Keratinocyte (primary cell): Measurements from ENCODE around the gene KLF12. TPM values are rescaled to one million over a fixed set of nuclear protein-coding genes. Genes with fewer than 3 reads are reported as not detected.

Experiments used
- DNase-seq: peaks from one replicate; pipeline ENCODE4 v3.0.0-alpha.2; 2011; ENCODE audit warnings: low read depth, missing footprints, low spot score
- FAIRE-seq: peaks from 2 replicates; lab custom pipeline; 2011; peaks lifted over from hg19 to GRCh38; lab: Jason Lieb, UNC
- H2AFZ ChIP-seq: 2 replicates; pipeline ENCODE4 v1.6.0; 2012; ENCODE audit warnings: low read length, control low read depth, inconsistent platforms; ENCODE audit not compliant: control insufficient read depth
- H3K27ac ChIP-seq: 2 replicates; pipeline ENCODE4 v1.5.1; 2011; ENCODE audit warnings: low read length; ENCODE audit not compliant: control insufficient read depth, insufficient read depth
- H3K27me3 ChIP-seq: 3 replicates; pipeline ENCODE4 v1.6.0; 2011; ENCODE audit warnings: low read length; ENCODE audit not compliant: control insufficient read depth, insufficient read depth; ENCODE audit errors: extremely low read depth
- H3K36me3 ChIP-seq, 2 experiments: 2 replicates in 1 of 2; 3 replicates in 1 of 2; pipeline ENCODE4 v1.5.1; 2011; ENCODE audit warnings: low read length in 2 of 2, mild to moderate bottlenecking in 1 of 2; ENCODE audit not compliant: control insufficient read depth in 2 of 2, insufficient read depth in 2 of 2; ENCODE audit errors: extremely low read depth in 1 of 2
- H3K4me1 ChIP-seq: 3 replicates; pipeline ENCODE4 v1.5.1; 2011; ENCODE audit warnings: low read length; ENCODE audit not compliant: control insufficient read depth, insufficient read depth; ENCODE audit errors: extremely low read depth
- H3K4me2 ChIP-seq: 3 replicates; pipeline ENCODE4 v1.6.0; 2011; ENCODE audit warnings: low read depth, low read length; ENCODE audit not compliant: control insufficient read depth, insufficient read depth; ENCODE audit errors: extremely low read depth
- H3K4me3 ChIP-seq, 3 experiments: fragments of 200-600 bp in 1 of 3; sonication (generic) in 1 of 3; 2 replicates in 2 of 3; 3 replicates in 1 of 3; pipeline ENCODE4 v1.5.1; 2011 to 2016; ENCODE audit warnings: low read length in 3 of 3, mild to moderate bottlenecking in 3 of 3, control low read depth in 2 of 3, inconsistent platforms in 1 of 3, low read depth in 1 of 3, mixed read lengths in 1 of 3, mixed run types in 1 of 3, moderate library complexity in 1 of 3; ENCODE audit not compliant: control insufficient read depth in 2 of 3, insufficient read depth in 2 of 3; ENCODE audit errors: extremely low read depth in 1 of 3
- H3K79me2 ChIP-seq: 2 replicates; pipeline ENCODE4 v1.6.0; 2012; ENCODE audit warnings: low read length; ENCODE audit not compliant: control insufficient read depth, insufficient read depth
- H3K9ac ChIP-seq: 3 replicates; pipeline ENCODE4 v1.6.0; 2011; ENCODE audit warnings: low read length; ENCODE audit not compliant: control insufficient read depth, insufficient read depth; ENCODE audit errors: extremely low read depth
- H3K9me1 ChIP-seq: 3 replicates; pipeline ENCODE4 v1.6.0; 2011; ENCODE audit warnings: low read length; ENCODE audit not compliant: control insufficient read depth, insufficient read depth; ENCODE audit errors: extremely low read depth
- H3K9me3 ChIP-seq: 2 replicates; pipeline ENCODE4 v1.5.1; 2012; ENCODE audit warnings: low read depth, low read length; ENCODE audit not compliant: control insufficient read depth
- H4K20me1 ChIP-seq: 3 replicates; pipeline ENCODE4 v1.6.0; 2011; ENCODE audit warnings: low read length; ENCODE audit not compliant: control insufficient read depth, insufficient read depth; ENCODE audit errors: extremely low read depth
- EZH2 ChIP-seq: IDR thresholded peaks from one replicate; pipeline ENCODE4 v1.6.1; 2012; ENCODE audit warnings: inconsistent platforms, mild to moderate bottlenecking, low read length, moderate library complexity
- dilution Hi-C: fragments of 300-500 bp; cut with MboI; formaldehyde crosslinking; loops from one replicate; pipeline ENCODE4 v1.7.0; 2020; ENCODE audit warnings: low sequenced_read_pairs; ENCODE audit not compliant: extremely low pct_ligation_motif_present
- polyA plus RNA-seq, 5 experiments: library from polyadenylated mRNA; depleted of rRNA in 3 of 5; stranded (reverse) in 3 of 5; stranded (forward) in 1 of 5; unstranded in 1 of 5; fragments of >200 nt; gene quantifications; 1 replicate in 1 of 5; 2 replicates in 3 of 5; 3 replicates in 1 of 5; pipeline versions ENCODE4 v1.2.1 to v1.2.3, GENCODE V29; 2011 to 2012; ENCODE audit warnings: missing spikeins in 2 of 5, low read depth in 1 of 5, low replicate concordance in 1 of 5
- TF ChIP-seq, protein P1 (sequence below), 3 experiments: IDR thresholded peaks in 1 of 3; conservative IDR thresholded peaks in 1 of 3; optimal IDR thresholded peaks in 1 of 3; 2 replicates in 2 of 3; 3 replicates in 1 of 3; pipeline versions ENCODE3 to v1.5.1; 2011; ENCODE audit warnings: low read length in 3 of 3, mild to moderate bottlenecking in 3 of 3, moderate library complexity in 2 of 3, control low read depth in 1 of 3, inconsistent platforms in 1 of 3; ENCODE audit not compliant: insufficient read depth in 2 of 3; ENCODE audit errors: extremely low read depth in 1 of 3

The KLF12 gene
- polyA plus RNA-seq, 1 donor (not counting 4 experiments of a cell fraction or from before 2014, with no cell fraction given), result 6.1 TPM

DNA sequence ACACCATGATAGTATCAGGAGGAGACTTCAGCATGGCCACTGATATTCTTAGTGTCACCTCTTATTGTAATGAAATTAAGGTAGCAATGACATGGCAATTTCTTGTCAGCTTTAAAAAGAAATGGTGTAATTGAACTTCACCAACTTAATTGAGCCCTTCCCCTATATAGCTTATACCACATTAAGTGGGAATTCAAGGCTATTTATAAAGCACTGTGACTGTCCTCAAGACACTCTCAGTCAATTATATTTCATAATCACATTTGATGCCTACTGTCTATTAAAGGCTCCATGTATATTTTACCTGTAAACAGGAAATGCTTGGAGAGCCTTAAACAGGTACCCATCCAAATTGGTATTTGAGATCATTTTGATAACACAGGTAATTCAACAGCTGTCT is 28.3 kb downstream of the KLF12 start:
- Histone ChIP-seq H3K27me3 (no peaks in the 10 kb centered on the region), H3K4me2 (no peak overlapping the region), H3K79me2 (peaks cover 10% of the 10 kb centered on the region), H2AFZ (no peak overlapping the region), H3K4me1 (no peaks in the 10 kb centered on the region), H3K36me3 (no peaks in the 10 kb centered on the region), H3K9me1 (peaks cover 2% of the 10 kb centered on the region), H4K20me1 (no peaks in the 10 kb centered on the region), H3K9me3 (no peaks in the 10 kb centered on the region), H3K4me3 (no peak overlapping the region), H3K9ac (no peak overlapping the region), H3K27ac (no peak overlapping the region)
- no peak for FAIRE-seq
- DNase-seq, result no peak
- TF ChIP-seq, protein P1, sequence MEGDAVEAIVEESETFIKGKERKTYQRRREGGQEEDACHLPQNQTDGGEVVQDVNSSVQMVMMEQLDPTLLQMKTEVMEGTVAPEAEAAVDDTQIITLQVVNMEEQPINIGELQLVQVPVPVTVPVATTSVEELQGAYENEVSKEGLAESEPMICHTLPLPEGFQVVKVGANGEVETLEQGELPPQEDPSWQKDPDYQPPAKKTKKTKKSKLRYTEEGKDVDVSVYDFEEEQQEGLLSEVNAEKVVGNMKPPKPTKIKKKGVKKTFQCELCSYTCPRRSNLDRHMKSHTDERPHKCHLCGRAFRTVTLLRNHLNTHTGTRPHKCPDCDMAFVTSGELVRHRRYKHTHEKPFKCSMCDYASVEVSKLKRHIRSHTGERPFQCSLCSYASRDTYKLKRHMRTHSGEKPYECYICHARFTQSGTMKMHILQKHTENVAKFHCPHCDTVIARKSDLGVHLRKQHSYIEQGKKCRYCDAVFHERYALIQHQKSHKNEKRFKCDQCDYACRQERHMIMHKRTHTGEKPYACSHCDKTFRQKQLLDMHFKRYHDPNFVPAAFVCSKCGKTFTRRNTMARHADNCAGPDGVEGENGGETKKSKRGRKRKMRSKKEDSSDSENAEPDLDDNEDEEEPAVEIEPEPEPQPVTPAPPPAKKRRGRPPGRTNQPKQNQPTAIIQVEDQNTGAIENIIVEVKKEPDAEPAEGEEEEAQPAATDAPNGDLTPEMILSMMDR (optimal IDR thresholded peaks at IDR 0.05 in 1 of 3, IDR thresholded peaks at IDR 0.05 in 1 of 3, conservative IDR thresholded peaks at IDR 0.05 in 1 of 3; ENCODE audit: extremely low read depth in 1 of 3, insufficient read depth in 2 of 3, low read length in 3 of 3), result no peak
- no peak for TF ChIP-seq EZH2
- dilution Hi-C loops, result no loop called here

DNA sequence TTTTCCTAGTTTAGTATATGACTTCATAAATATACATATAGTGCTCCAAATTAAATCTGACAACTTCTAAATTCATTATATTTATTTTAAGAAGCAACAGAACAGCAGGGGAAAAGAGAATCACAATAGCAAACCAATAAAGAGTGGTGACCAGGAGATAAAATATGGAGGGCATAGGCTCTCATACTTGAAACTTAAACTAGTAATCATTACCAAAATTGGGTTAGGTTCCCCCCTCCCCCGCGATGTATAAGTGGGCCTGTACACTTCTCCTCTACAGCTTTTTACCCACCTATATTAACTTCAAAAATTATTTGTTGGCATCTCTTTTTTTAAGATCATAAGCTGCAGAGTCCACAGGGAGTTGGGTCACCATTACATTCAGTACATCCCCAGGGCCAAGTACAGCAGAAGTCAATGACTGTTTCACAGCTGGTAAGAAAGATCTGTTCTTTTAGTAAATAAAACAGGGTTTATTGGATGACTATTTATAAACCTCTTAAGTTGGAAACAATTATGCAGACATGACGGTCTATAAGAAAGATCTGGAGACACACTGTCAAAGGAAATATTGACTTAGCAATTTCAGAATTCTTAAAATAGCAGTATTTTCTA is 29.4 kb downstream of the KLF12 start:
- H2AFZ ChIP-seq, result no peak overlapping the region
- TF ChIP-seq, protein P1 (optimal IDR thresholded peaks at IDR 0.05 in 1 of 3, IDR thresholded peaks at IDR 0.05 in 1 of 3, conservative IDR thresholded peaks at IDR 0.05 in 1 of 3; ENCODE audit: extremely low read depth in 1 of 3, insufficient read depth in 2 of 3, low read length in 3 of 3), result no peak
- no peak for TF ChIP-seq EZH2
- no peaks in the 10 kb centered on the region for H3K36me3 ChIP-seq
- peaks cover 2% of the 10 kb centered on the region for H3K9me1 ChIP-seq
- no peak for DNase-seq
- no peak overlapping the region for H3K4me2 ChIP-seq
- no peaks in the 10 kb centered on the region for H3K4me1 ChIP-seq
- FAIRE-seq, result no peak
- peaks cover 13% of the 10 kb centered on the region for H3K79me2 ChIP-seq
- H3K9ac ChIP-seq, result no peak overlapping the region
- H3K4me3 ChIP-seq, result no peak overlapping the region
- H3K27ac ChIP-seq, result no peak overlapping the region
- dilution Hi-C loops, result no loop called here
- H4K20me1 ChIP-seq, result no peaks in the 10 kb centered on the region
- no peaks in the 10 kb centered on the region for H3K9me3 ChIP-seq
- H3K27me3 ChIP-seq, result no peaks in the 10 kb centered on the region
